Bronchial epithelial cell (primary cell): ENCODE measurements around the gene CREB5. TPM values are rescaled to one million over a fixed set of nuclear protein-coding genes. Genes with fewer than 3 reads are reported as not detected.
A peak's percentile ranks its signal among the peaks of the same experiment; 100 is the strongest.

ENCODE experiments used
- DNase-seq: peaks from one replicate; pipeline ENCODE4 v3.0.0-alpha.2; 2010; ENCODE audit warnings: low read depth
- FAIRE-seq: peaks from 2 replicates; lab custom pipeline; 2011; peaks lifted over from hg19 to GRCh38; lab: Jason Lieb, UNC
- H3K27me3 ChIP-seq: 2 replicates; pipeline ENCODE4 v1.5.1; 2011; ENCODE audit warnings: low read length; ENCODE audit not compliant: control insufficient read depth, insufficient read depth
- H3K36me3 ChIP-seq: 2 replicates; pipeline ENCODE4 v1.5.1; 2011; ENCODE audit warnings: low read length; ENCODE audit not compliant: control insufficient read depth, insufficient read depth
- H3K4me3 ChIP-seq: 2 replicates; pipeline ENCODE4 v1.5.1; 2011; ENCODE audit warnings: mild to moderate bottlenecking, low read depth, low read length, control low read depth
- total RNA-seq: library from RNA; depleted of rRNA; stranded (reverse); fragments of >200 nt; gene quantifications from 2 replicates; pipeline ENCODE4 v1.2.1, GENCODE V29; 2014
- TF ChIP-seq, protein P1 (sequence below): IDR thresholded peaks from 2 replicates; pipeline ENCODE4 v1.5.1; 2011; ENCODE audit warnings: mild to moderate bottlenecking, moderate library complexity, low read length, control low read depth, inconsistent platforms; ENCODE audit not compliant: insufficient read depth, severe bottlenecking

CREB5 gene
- total RNA-seq, 1 donor from 2014 or later: 2.1 TPM

- FAIRE-seq (no peak), DNase-seq (no peak)
- TF ChIP-seq, protein P1, sequence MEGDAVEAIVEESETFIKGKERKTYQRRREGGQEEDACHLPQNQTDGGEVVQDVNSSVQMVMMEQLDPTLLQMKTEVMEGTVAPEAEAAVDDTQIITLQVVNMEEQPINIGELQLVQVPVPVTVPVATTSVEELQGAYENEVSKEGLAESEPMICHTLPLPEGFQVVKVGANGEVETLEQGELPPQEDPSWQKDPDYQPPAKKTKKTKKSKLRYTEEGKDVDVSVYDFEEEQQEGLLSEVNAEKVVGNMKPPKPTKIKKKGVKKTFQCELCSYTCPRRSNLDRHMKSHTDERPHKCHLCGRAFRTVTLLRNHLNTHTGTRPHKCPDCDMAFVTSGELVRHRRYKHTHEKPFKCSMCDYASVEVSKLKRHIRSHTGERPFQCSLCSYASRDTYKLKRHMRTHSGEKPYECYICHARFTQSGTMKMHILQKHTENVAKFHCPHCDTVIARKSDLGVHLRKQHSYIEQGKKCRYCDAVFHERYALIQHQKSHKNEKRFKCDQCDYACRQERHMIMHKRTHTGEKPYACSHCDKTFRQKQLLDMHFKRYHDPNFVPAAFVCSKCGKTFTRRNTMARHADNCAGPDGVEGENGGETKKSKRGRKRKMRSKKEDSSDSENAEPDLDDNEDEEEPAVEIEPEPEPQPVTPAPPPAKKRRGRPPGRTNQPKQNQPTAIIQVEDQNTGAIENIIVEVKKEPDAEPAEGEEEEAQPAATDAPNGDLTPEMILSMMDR: no peak
- H3K36me3 ChIP-seq: no peaks in the 10 kb centered on the region
- no peak overlapping the region for H3K4me3 ChIP-seq
- no peaks in the 10 kb centered on the region for H3K27me3 ChIP-seq
Observed at GRCh38 chr7:28718545-28718944, 306.2 kb downstream of the CREB5 start.

DNA sequence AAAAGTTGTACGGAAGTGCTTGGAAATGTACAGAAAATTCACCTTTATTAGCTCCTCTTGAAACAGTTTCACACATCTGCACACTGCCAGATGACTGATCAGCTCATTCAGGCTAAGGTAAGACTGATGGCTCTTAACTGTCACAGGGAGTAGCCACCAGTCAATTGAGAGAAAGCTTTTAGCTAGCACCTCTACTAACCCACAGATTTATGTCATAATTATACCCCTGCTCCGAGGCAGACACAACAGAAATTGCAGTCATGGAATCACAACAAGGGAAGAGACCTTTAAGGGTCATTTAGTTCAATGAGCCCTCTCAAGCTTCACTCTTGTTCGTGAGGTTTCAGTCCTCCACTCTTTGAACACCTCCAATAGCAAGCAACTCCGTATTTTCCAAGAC, 310.4 kb downstream of the CREB5 start:
- no peak for DNase-seq
- Histone ChIP-seq H3K4me3 (no peak overlapping the region), H3K27me3 (no peaks in the 10 kb centered on the region), H3K36me3 (no peaks in the 10 kb centered on the region)
- TF ChIP-seq, protein P1: no peak
- no peak for FAIRE-seq

- no peak overlapping the region for H3K4me3 ChIP-seq
- H3K27me3 ChIP-seq: no peaks in the 10 kb centered on the region
- FAIRE-seq (no peak), DNase-seq (no peak)
- TF ChIP-seq, protein P1: no peak
- H3K36me3 ChIP-seq: no peaks in the 10 kb centered on the region
Observed at GRCh38 chr7:28723336-28723735, 311.0 kb downstream of the CREB5 start.

DNA sequence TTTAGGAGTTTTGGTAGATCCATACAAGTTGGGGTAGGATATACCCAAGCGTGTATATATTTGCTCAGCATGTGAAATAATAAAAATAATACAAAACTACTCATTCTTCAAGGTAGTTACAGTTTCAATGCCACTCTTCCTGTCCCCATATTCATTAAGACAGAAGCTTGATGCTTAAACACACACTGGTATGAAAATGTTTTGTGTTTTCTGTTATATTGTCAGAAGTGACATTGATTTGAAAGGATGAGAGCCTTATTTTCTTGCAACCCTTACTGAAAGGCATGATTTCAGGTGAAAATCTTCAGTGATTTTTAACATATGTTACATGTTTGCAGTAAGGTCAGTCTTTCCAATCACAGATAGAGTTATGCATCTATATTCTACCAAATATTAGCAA, 312.2 kb downstream of the CREB5 start:
- H3K27me3 ChIP-seq: no peaks in the 10 kb centered on the region
- FAIRE-seq (no peak), DNase-seq (no peak)
- H3K36me3 ChIP-seq: no peaks in the 10 kb centered on the region
- TF ChIP-seq, protein P1: no peak
- H3K4me3 ChIP-seq: no peak overlapping the region

- Histone ChIP-seq H3K36me3 (no peaks in the 10 kb centered on the region), H3K27me3 (no peaks in the 10 kb centered on the region), H3K4me3 (no peak overlapping the region)
- FAIRE-seq: no peak
- TF ChIP-seq, protein P1: no peak
- no peak for DNase-seq
Observed at GRCh38 chr7:28725045-28725642, 312.8 kb downstream of the CREB5 start.

GRCh38 chr7:28725911-28726310, 313.6 kb downstream of the CREB5 start:
- Histone ChIP-seq H3K27me3 (no peaks in the 10 kb centered on the region), H3K4me3 (no peak overlapping the region), H3K36me3 (no peaks in the 10 kb centered on the region)
- TF ChIP-seq, protein P1: no peak
- FAIRE-seq (no peak), DNase-seq (peak; percentile 50)
